ENCODE results near the gene DAPK2.
"Not testable (repeated sequence)": the region's sequence is repeated elsewhere in the genome, so short reads cannot be mapped to it uniquely, and the experiment has no call there.

DAPK2 gene

DNA sequence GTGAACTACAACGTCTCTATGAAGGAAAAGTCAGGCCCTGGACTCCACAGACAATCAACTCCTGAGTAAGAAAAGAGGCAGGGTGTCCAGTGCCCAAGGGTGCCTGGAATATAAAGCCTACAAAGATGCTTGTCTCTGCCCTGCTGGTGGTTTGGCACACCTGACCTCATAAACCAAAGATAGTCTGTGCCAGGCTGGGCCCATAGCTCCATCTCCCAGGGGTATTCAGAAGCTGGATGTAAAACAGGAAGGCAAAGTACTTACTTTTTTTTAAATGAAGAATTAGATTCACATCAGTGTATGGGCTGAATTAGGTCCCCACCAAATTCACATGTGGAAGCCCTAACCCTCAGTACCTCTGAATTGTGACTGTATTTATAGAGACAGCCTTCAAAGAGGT, 146.0 kb downstream of the DAPK2 start:
- Histone ChIP-seq H3K27ac (no peak overlapping the region), H3K27me3 (ENCODE audit: insufficient read depth, low read depth, severe bottlenecking) (no peaks in the 10 kb centered on the region), H3K4me3 (ENCODE audit: low read depth, low read length) (no peak overlapping the region), H3K36me3 (no peaks in the 10 kb centered on the region), H3K9me3 (ENCODE audit: severe bottlenecking) (no peaks in the 10 kb centered on the region)
- no peak for DNase-seq
- TF ChIP-seq, protein P1, sequence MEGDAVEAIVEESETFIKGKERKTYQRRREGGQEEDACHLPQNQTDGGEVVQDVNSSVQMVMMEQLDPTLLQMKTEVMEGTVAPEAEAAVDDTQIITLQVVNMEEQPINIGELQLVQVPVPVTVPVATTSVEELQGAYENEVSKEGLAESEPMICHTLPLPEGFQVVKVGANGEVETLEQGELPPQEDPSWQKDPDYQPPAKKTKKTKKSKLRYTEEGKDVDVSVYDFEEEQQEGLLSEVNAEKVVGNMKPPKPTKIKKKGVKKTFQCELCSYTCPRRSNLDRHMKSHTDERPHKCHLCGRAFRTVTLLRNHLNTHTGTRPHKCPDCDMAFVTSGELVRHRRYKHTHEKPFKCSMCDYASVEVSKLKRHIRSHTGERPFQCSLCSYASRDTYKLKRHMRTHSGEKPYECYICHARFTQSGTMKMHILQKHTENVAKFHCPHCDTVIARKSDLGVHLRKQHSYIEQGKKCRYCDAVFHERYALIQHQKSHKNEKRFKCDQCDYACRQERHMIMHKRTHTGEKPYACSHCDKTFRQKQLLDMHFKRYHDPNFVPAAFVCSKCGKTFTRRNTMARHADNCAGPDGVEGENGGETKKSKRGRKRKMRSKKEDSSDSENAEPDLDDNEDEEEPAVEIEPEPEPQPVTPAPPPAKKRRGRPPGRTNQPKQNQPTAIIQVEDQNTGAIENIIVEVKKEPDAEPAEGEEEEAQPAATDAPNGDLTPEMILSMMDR (IDR thresholded peaks at IDR 0.05; ENCODE audit: low read depth, low read length) = no peak

DNA sequence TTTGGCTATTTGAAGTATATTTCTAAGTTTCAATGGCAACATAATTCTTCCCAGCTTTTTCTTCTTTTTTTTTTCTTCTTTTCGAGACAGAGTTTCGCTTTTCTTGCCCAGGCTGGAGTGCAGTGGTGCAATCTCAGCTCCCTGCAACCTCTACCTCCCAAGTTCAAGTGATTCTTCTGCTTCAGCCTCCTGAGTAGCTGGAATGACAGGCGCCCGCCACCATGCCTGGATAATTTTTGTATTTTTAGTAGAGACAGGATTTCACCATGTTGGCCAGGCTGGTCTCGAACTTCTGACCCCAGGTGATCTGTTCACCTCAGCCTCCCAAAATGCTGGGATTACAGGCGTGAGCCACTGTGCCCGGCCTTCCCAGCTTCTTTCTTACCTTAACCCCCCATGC, 146.7 kb downstream of the DAPK2 start:
- H3K27ac ChIP-seq; H3K27me3 ChIP-seq (ENCODE audit: insufficient read depth, low read depth, severe bottlenecking); DNase-seq; H3K36me3 ChIP-seq; H3K9me3 ChIP-seq (ENCODE audit: severe bottlenecking); H3K4me3 ChIP-seq (ENCODE audit: low read depth, low read length): not testable (repeated sequence)

DNA sequence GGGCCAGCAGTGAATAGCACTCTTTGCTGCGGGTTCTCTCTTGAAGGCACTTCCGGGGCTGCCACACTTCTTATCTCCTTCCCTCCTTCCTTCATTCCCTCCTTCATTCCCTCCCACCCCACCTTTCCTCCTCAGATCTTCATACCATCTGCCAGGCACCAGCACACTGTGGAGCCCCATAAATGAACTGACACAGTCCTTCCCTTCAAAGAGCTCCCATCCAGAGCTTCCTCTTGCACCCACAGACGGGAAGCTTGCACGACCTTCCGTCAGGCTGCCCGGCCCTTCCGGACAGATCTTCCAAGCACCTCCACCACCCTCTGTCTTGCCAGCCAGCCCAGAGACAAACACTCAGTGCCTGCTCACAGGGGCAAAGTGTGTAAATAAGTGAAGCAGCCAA, 147.1 kb downstream of the DAPK2 start:
- H3K4me3 ChIP-seq (ENCODE audit: low read depth, low read length) = no peak overlapping the region
- H3K27ac ChIP-seq = no peak overlapping the region
- TF ChIP-seq, protein P1 (IDR thresholded peaks at IDR 0.05; ENCODE audit: low read depth, low read length) = no peak
- H3K9me3 ChIP-seq (ENCODE audit: severe bottlenecking) = no peaks in the 10 kb centered on the region
- no peaks in the 10 kb centered on the region for H3K27me3 ChIP-seq (ENCODE audit: insufficient read depth, low read depth, severe bottlenecking)
- H3K36me3 ChIP-seq = no peaks in the 10 kb centered on the region
- no peak for DNase-seq

DNA sequence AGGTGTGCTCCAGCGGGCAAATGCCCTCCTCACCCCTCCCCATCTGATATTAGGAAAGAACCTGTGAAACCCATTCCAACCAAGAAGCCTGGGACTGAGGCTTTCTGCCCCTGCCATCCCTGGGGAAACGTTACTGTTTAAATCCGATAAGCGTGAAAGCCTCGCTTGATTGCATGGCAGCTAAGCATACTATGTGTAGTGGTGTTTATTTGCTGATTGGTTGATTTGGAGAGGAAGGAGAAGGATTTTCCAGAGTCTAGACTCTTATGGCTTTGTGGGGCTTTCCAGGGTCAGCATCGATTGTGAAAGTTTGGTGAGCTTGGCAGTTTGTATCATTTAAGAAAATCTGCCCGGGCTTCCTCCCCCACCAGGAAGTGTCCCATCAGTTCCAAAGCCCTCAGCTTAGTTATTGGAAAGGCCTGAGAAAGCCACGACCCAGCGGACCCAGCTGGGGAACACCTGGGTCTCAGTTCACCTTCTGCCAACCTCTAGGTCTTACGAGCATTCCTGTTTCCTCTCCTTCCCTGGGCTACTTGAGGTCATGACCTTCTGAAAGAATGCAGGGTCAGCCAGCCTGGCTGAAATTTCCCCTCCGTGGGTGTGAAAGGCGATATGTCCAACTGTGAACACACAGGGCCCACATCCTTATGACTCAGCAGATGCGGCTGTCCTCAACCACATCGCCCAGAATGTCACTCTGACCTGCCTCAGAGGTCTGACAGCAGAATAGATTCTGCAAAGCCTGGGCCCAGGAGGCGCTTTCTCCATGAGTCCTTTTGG, 149.8 kb downstream of the DAPK2 start:
- H3K36me3 ChIP-seq = no peaks in the 10 kb centered on the region
- H3K4me3 ChIP-seq (ENCODE audit: low read depth, low read length) = no peak overlapping the region
- DNase-seq = peak; percentile 22
- H3K27ac ChIP-seq = peak overlapping the region; percentile 8; the same call in 1 of the 2 replicates
- H3K27me3 ChIP-seq (ENCODE audit: insufficient read depth, low read depth, severe bottlenecking) = no peaks in the 10 kb centered on the region
- no peaks in the 10 kb centered on the region for H3K9me3 ChIP-seq (ENCODE audit: severe bottlenecking)
- TF ChIP-seq, protein P1 (IDR thresholded peaks at IDR 0.05; ENCODE audit: low read depth, low read length) = no peak

DNA sequence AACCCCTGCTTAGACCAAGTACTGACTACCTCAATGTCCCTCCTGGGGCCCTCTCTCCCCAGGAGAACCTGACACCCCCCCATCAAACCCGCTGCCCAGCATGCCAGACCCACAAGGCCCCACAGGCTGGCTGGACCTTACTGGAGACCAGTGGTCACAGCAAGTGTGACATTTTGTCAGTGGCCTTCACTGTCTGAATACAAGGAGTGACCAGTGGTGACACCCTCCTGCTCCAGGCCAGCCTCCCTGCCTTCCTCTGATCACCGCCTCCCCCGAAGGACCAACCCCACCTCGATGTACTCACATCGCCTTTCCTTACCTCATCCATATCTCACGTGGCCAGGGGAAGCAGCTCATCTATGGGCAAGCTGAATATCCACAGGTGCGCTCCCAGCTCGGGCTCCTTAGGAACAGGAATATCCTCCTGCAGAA, 150.5 kb downstream of the DAPK2 start:
- no peaks in the 10 kb centered on the region for H3K9me3 ChIP-seq (ENCODE audit: severe bottlenecking)
- H3K4me3 ChIP-seq (ENCODE audit: low read depth, low read length) = no peak overlapping the region
- H3K27me3 ChIP-seq (ENCODE audit: insufficient read depth, low read depth, severe bottlenecking) = no peaks in the 10 kb centered on the region
- DNase-seq = no peak
- no peaks in the 10 kb centered on the region for H3K36me3 ChIP-seq
- TF ChIP-seq, protein P1 (IDR thresholded peaks at IDR 0.05; ENCODE audit: low read depth, low read length) = no peak
- peak overlapping the region; percentile 8; the same call in 1 of the 2 replicates for H3K27ac ChIP-seq

DNA sequence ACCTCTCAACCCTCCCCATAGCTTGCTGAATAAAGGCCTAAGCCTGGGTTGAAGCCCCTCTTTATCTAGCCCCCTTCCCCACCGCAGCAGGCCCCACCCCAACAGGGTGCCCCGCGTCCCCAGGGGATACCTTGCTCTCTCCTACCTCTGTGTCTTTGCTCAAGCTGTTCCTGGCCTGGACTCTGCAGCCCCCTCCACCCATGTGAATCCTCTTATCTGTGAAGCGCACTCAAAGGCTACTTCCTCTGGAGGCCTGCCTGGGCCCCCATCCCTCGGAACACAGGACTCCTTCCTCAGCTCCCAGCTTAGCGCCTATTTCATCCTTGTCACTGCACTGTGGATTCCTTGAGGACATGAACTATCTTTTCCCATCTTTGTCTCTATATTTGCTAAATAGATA, 151.1 kb downstream of the DAPK2 start:
- no peak overlapping the region for H3K27ac ChIP-seq
- H3K27me3 ChIP-seq (ENCODE audit: insufficient read depth, low read depth, severe bottlenecking) = no peaks in the 10 kb centered on the region
- TF ChIP-seq, protein P1 (IDR thresholded peaks at IDR 0.05; ENCODE audit: low read depth, low read length) = no peak
- H3K4me3 ChIP-seq (ENCODE audit: low read depth, low read length) = no peak overlapping the region
- no peaks in the 10 kb centered on the region for H3K36me3 ChIP-seq
- DNase-seq = peak; percentile 48
- H3K9me3 ChIP-seq (ENCODE audit: severe bottlenecking) = no peaks in the 10 kb centered on the region

Data from WERI-Rb-1 (cell line).